Heart left ventricle (tissue), 16 donors: ENCODE measurements around the gene UGP2. TPM values are rescaled to one million over a fixed set of nuclear protein-coding genes. Genes with fewer than 3 reads are reported as not detected.

Experiments
- ATAC-seq, 4 donors: fragments of 200-7000 bp; cut with Tn5 transposase; one replicate each; pipeline ENCODE4 v1.9.1; 2020 to 2022; ENCODE audit warnings: moderate library complexity in 4 of 4, mild to moderate bottlenecking in 3 of 4, moderate number of reproducible peaks in 1 of 4
- DNase-seq, 5 donors: peaks; one replicate each; pipeline ENCODE4 v3.0.0-alpha.2; 2020
- H3K27ac ChIP-seq, 12 donors: fragments of 200-600 bp; sonication (generic) in 4 of 12; one replicate each; pipeline versions ENCODE4 v1.5.0 to v1.8.0; 2016 to 2022; ENCODE audit warnings: mild to moderate bottlenecking in 2 of 12
- H3K27me3 ChIP-seq, 9 donors: fragments of 200-600 bp; sonication (generic) in 2 of 9; one replicate each; pipeline versions ENCODE4 v1.5.1 to v1.8.0; 2016 to 2022; ENCODE audit warnings: mild to moderate bottlenecking in 3 of 9
- H3K36me3 ChIP-seq, 9 donors: fragments of 200-600 bp; sonication (generic) in 2 of 9; one replicate each; pipeline versions ENCODE4 v1.5.0 to v1.8.0; 2018 to 2022; ENCODE audit warnings: mild to moderate bottlenecking in 2 of 9
- H3K4me1 ChIP-seq, 12 donors: fragments of 200-600 bp; sonication (generic) in 4 of 12; one replicate each; pipeline versions ENCODE4 v1.5.0 to v1.8.0; 2016 to 2022; ENCODE audit warnings: mild to moderate bottlenecking in 3 of 12
- H3K4me3 ChIP-seq, 12 donors: fragments of 200-600 bp; sonication (generic) in 4 of 12; one replicate each; pipeline versions ENCODE4 v1.5.0 to v1.8.0; 2017 to 2022; ENCODE audit warnings: mild to moderate bottlenecking in 9 of 12, moderate library complexity in 4 of 12
- H3K9me3 ChIP-seq, 12 donors: fragments of 200-600 bp; sonication (generic) in 4 of 12; one replicate each; pipeline versions ENCODE4 v1.5.0 to v1.8.0; 2016 to 2022; ENCODE audit warnings: mild to moderate bottlenecking in 1 of 12
- POLR2A ChIP-seq, 2 donors: fragments of 450-650 bp; IDR thresholded peaks; one replicate each; pipeline ENCODE4 v1.6.1; 2017; ENCODE audit warnings: antibody characterized with exemption in 2 of 2, mild to moderate bottlenecking in 2 of 2, moderate library complexity in 2 of 2
- WGBS, 4 donors: extraction: QIAGEN DNeasy Blood & Tissue Kit in 2 of 4; methylation state at CpG; one replicate each; pipeline versions ENCODE4 v1.1.5 to v1.1.7; 2013 to 2018; 5-methylcytosine and 5-hydroxymethylcytosine counted together
- intact Hi-C, 10 donors: fragments of 100-400 bp; cut with DNase I; formaldehyde crosslinking; loops; one replicate each; pipeline versions ENCODE4 v1.11.1 to v1.14.2; 2022
- polyA plus RNA-seq, 2 donors: library from polyadenylated mRNA; stranded (reverse); fragments of 200-250 nt; gene quantifications; one replicate each; pipeline ENCODE4 v1.2.3, GENCODE V29; 2013
- total RNA-seq, 9 donors: library from RNA; depleted of rRNA in 2 of 9; stranded (reverse); fragments of >200 nt in 2 of 9; fragmentation: NEBNext Ultra II Directional in 3 of 9; extraction: Animal tissue kit (Norgen Biotek cat#: 25700) in 3 of 9; gene quantifications; one replicate each; pipeline versions ENCODE4 v1.1.0 to v1.2.4, GENCODE V29; 2016 to 2023
- TF ChIP-seq, protein P1 (sequence below), 12 donors: fragments of 200-600 bp; sonication (generic) in 4 of 12; IDR thresholded peaks; one replicate each; pipeline versions ENCODE4 v1.5.0 to v1.8.0; 2018 to 2022; ENCODE audit warnings: antibody characterized with exemption in 12 of 12, mild to moderate bottlenecking in 5 of 12
- donor health status: ischemic (EF 13 %, LVEDD 7.1; RV severe dilation, severe dysfunction).
- donor health status: healthy with polysubstance abuse.
- donor health status: DM: no; HTN: yes; CAD: no.
- donor health status: DM: no; HTN: no; CAD: no.
- donor health status: ischemic (EF 25% LVEDD 6.9; RV normal size, moderate dysfunction).
- donor health status: ischemic (EF 25% LVEDD 5.7; RV mildly dilated, moderate dysfunction).
- donor health status: healthy.
- donor health status: DM: yes; HTN: yes; CAD: no.
- donor health status: ischemic (EF 35%, LVEDD 5.7; RV mildly dilated, moderate dysfunction).
- donor health status: nonischemic (EF 11% LVEDD 7.7; RV severe dilation, severe dysfunction).
- donor health status: DM: yes; HTN: yes; CAD: no.
- donor health status: PGD.
- donor health status: ischemic (EF 29% LVEDD 5.4; RV normal size, mild dysfunction).
- donor health status: nonischemic (EF 23%, LVEDD 6.1; RV moderate dilation, normal function).

The UGP2 gene
- total and polyA plus RNA-seq, 11 donors = 175 to 1,308 (median 331) TPM

- H3K4me1 ChIP-seq = peaks cover 0 to 6% (median 3%) of the 10 kb centered on the region in 12 donors
- H3K36me3 ChIP-seq = no peaks in the 10 kb centered on the region
- DNase-seq (no peak), ATAC-seq (no peak)
- no peak overlapping the region for H3K4me3 ChIP-seq
- no peak for TF ChIP-seq POLR2A (IDR thresholded peaks at IDR 0.05)
- TF ChIP-seq, protein P1, sequence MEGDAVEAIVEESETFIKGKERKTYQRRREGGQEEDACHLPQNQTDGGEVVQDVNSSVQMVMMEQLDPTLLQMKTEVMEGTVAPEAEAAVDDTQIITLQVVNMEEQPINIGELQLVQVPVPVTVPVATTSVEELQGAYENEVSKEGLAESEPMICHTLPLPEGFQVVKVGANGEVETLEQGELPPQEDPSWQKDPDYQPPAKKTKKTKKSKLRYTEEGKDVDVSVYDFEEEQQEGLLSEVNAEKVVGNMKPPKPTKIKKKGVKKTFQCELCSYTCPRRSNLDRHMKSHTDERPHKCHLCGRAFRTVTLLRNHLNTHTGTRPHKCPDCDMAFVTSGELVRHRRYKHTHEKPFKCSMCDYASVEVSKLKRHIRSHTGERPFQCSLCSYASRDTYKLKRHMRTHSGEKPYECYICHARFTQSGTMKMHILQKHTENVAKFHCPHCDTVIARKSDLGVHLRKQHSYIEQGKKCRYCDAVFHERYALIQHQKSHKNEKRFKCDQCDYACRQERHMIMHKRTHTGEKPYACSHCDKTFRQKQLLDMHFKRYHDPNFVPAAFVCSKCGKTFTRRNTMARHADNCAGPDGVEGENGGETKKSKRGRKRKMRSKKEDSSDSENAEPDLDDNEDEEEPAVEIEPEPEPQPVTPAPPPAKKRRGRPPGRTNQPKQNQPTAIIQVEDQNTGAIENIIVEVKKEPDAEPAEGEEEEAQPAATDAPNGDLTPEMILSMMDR (IDR thresholded peaks at IDR 0.05) = no peak
- WGBS, 4 donors = 75 to 86% (median 78%) methylated on average over 2 of the region's 2 CpGs
- H3K27ac ChIP-seq = no peak overlapping the region
- intact Hi-C loops = no loop called here
- H3K9me3 ChIP-seq = no peaks in the 10 kb centered on the region
- no peaks in the 10 kb centered on the region for H3K27me3 ChIP-seq
Observed at GRCh38 chr2:63837036-63837594, 4.6 kb upstream of the UGP2 start.

DNA sequence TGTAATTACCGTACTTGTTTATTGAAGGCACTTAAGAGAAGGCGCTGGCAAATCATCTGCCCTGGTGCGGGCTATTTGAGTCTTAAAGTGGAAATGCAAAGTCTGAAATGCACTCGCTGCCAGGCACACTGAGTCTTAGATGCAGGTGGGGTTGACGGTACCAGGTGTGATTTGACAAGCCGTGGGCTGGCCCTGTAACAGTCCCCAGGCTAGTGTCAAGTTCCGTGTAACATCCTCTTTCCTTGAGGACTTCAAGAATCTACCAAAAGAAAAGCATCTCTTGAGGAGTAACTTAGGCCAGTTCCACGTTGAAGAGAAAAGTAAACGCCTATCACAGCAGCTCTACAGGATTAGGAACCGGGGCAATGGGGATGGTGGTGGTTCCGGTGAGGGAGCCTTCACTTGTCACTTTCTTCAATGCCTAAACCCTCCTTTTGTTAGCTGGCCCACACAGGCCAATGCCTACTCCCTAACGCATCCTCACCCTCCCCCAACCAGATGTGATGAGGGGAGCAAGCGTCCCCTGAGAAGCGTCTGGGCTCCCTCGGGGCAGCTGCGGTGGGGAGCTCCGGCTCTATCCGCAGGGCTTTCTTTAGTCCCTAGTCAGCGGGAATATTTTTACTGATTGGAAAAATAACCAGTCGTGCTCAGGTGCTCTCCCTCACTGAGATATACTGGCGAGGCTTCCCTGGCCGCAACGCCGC, 1.5 kb upstream of the UGP2 start:
- 11 to 16% (median 12%) methylated on average over 19 to 24 of the region's 24 CpGs for WGBS, 4 donors
- no peaks in the 10 kb centered on the region for H3K27me3 ChIP-seq
- DNase-seq (no peak), ATAC-seq (peak; percentile 2 to 27 (median 6))
- H3K4me1 ChIP-seq = peaks cover 0 to 33% (median 19%) of the 10 kb centered on the region in 12 donors
- TF ChIP-seq POLR2A (IDR thresholded peaks at IDR 0.05) = no peak
- TF ChIP-seq, protein P1 (IDR thresholded peaks at IDR 0.05) = no peak
- no peaks in the 10 kb centered on the region for H3K36me3 ChIP-seq
- H3K27ac ChIP-seq = peak overlapping the region; percentile 98 to 100 (median 99)
- no peaks in the 10 kb centered on the region for H3K9me3 ChIP-seq
- peak overlapping the region; percentile 74 to 98 (median 89) for H3K4me3 ChIP-seq
- intact Hi-C loops = loop anchor here in 6 of 10 donors (1.0 to 10.0 kb wide), 7 partner anchors 37 to 255 kb away; partner anchors contain the start of genes MDH1 (in 4 of the 6) and WDPCP (in 4 of the 6)

- intact Hi-C loops = loop anchor here in 6 of 10 donors (1.0 to 10.0 kb wide), 7 partner anchors 36 to 256 kb away; partner anchors contain the start of genes MDH1 (in 4 of the 6) and WDPCP (in 4 of the 6)
- peak; percentile 93 to 97 (median 96) for ATAC-seq
- Histone ChIP-seq H3K27ac (peak overlapping the region; percentile 98 to 100 (median 99)), H3K4me3 (peak overlapping the region; percentile 74 to 98 (median 89)), H3K36me3 (no peaks in the 10 kb centered on the region), H3K4me1 (peaks cover 0 to 39% (median 25%) of the 10 kb centered on the region in 12 donors), H3K9me3 (no peaks in the 10 kb centered on the region), H3K27me3 (no peaks in the 10 kb centered on the region)
- peak; percentile 97 to 100 for TF ChIP-seq POLR2A (IDR thresholded peaks at IDR 0.05)
- TF ChIP-seq, protein P1 (IDR thresholded peaks at IDR 0.05) = no peak
- WGBS, 4 donors = 0 to 1% (median 0%) methylated on average over 28 to 34 of the region's 34 CpGs
- peak; percentile 99 to 100 (median 99) for DNase-seq
Observed at GRCh38 chr2:63840785-63841253, 877 bp upstream of the UGP2 start.
